Endothelial cell of umbilical vein (primary cell): ENCODE measurements around the gene KRT33A. TPM values are rescaled to one million over a fixed set of nuclear protein-coding genes. Genes with fewer than 3 reads are reported as not detected.

Experiments
- BruUV-seq: library from RNA; stranded (reverse); fragments of 400-500 nt; replicated peaks from 2 replicates; lab custom pipeline; 2021; lab: Mats Ljungman, UMichigan
- CTCF ChIA-PET: fragments of 300-600, 350-600 bp; sonication (Branson Sonifier 250); formaldehyde crosslinking; loops from one replicate; lab custom pipeline; 2021; ENCODE audit warnings: antibody characterized with exemption, inconsistent platforms; lab: Charles Lee
- POLR2A ChIA-PET: fragments of 300-600, 350-600 bp; sonication (Branson Sonifier 250); formaldehyde crosslinking; loops from one replicate; lab custom pipeline; 2021; ENCODE audit warnings: antibody characterized with exemption, inconsistent platforms; lab: Charles Lee
- DNase-seq: peaks from one replicate; pipeline ENCODE4 v3.0.0-alpha.2; 2011; ENCODE audit warnings: low read depth, low spot score
- FAIRE-seq: peaks from 2 replicates; lab custom pipeline; 2011; peaks lifted over from hg19 to GRCh38; lab: Jason Lieb, UNC
- H2AFZ ChIP-seq: 2 replicates; pipeline ENCODE4 v1.6.0; 2012; ENCODE audit warnings: low read depth, low read length, control low read depth, inconsistent platforms
- H3K27ac ChIP-seq: 2 replicates; pipeline ENCODE4 v1.5.1; 2011; ENCODE audit warnings: low read depth, mild to moderate bottlenecking, control low read depth, low read length, moderate library complexity; ENCODE audit not compliant: insufficient read depth
- H3K27me3 ChIP-seq, 2 experiments: 2 replicates each; pipeline versions ENCODE4 v1.6.0 to v1.6.1; 2011; ENCODE audit warnings: low read length in 2 of 2, mixed read lengths in 1 of 2; ENCODE audit not compliant: control insufficient read depth in 2 of 2, insufficient read depth in 2 of 2
- H3K36me3 ChIP-seq, 2 experiments: 2 replicates in 1 of 2; 3 replicates in 1 of 2; pipeline ENCODE4 v1.5.1; 2011; ENCODE audit warnings: low read length in 2 of 2, mild to moderate bottlenecking in 1 of 2, moderate library complexity in 1 of 2; ENCODE audit not compliant: control insufficient read depth in 2 of 2, insufficient read depth in 2 of 2; ENCODE audit errors: extremely low read depth in 1 of 2
- H3K4me1 ChIP-seq: 3 replicates; pipeline ENCODE4 v1.5.1; 2011; ENCODE audit warnings: mild to moderate bottlenecking, low read length; ENCODE audit not compliant: control insufficient read depth, insufficient read depth; ENCODE audit errors: extremely low read depth
- H3K4me2 ChIP-seq: 2 replicates; pipeline ENCODE4 v1.6.1; 2011; ENCODE audit warnings: low read length, control low read depth, mixed read lengths; ENCODE audit not compliant: insufficient read depth
- H3K4me3 ChIP-seq, 3 experiments: fragments of 200-600 bp in 1 of 3; sonication (generic), shearing (Covaris generic) in 1 of 3; replicated peaks in 1 of 3; 2 replicates each; pipeline ENCODE4 v1.5.1; 2011 to 2016; ENCODE audit warnings: control low read depth in 3 of 3, low read length in 3 of 3, mild to moderate bottlenecking in 2 of 3, inconsistent platforms in 1 of 3, low read depth in 1 of 3, moderate library complexity in 1 of 3; ENCODE audit not compliant: insufficient read depth in 1 of 3
- H3K79me2 ChIP-seq: 2 replicates; pipeline ENCODE4 v1.6.0; 2012; ENCODE audit warnings: low read length, inconsistent platforms; ENCODE audit not compliant: control insufficient read depth, insufficient read depth
- H3K9ac ChIP-seq: replicated peaks from 2 replicates; pipeline ENCODE3; 2011; ENCODE audit warnings: low read length, control low read depth; ENCODE audit not compliant: insufficient read depth; ENCODE audit errors: extremely low read depth
- H3K9me1 ChIP-seq: replicated peaks from 3 replicates; pipeline ENCODE4 v1.6.0; 2011; ENCODE audit warnings: mild to moderate bottlenecking, low read length; ENCODE audit not compliant: control insufficient read depth, insufficient read depth; ENCODE audit errors: extremely low read depth
- H3K9me3 ChIP-seq: replicated peaks from 2 replicates; pipeline ENCODE4 v1.5.1; 2012; ENCODE audit warnings: low read length, inconsistent platforms; ENCODE audit not compliant: control insufficient read depth, insufficient read depth
- H4K20me1 ChIP-seq: replicated peaks from 2 replicates; pipeline ENCODE3; 2011; ENCODE audit warnings: mild to moderate bottlenecking, low read length; ENCODE audit not compliant: control insufficient read depth, insufficient read depth; ENCODE audit errors: extremely low read depth
- EZH2 ChIP-seq: IDR thresholded peaks from 2 replicates; pipeline ENCODE4 v1.6.1; 2012; ENCODE audit warnings: borderline replicate concordance, low read depth, mild to moderate bottlenecking, moderate library complexity, low read length, inconsistent platforms; ENCODE audit not compliant: severe bottlenecking
- FOS ChIP-seq: IDR thresholded peaks from 2 replicates; pipeline ENCODE4 v1.6.1; 2011; ENCODE audit warnings: mild to moderate bottlenecking, low read length, moderate library complexity, borderline replicate concordance; ENCODE audit not compliant: insufficient read depth
- GATA2 ChIP-seq: IDR thresholded peaks from 2 replicates; pipeline ENCODE4 v1.7.0; 2011; ENCODE audit warnings: low read depth, mild to moderate bottlenecking, moderate library complexity, mixed read lengths, low read length; ENCODE audit not compliant: insufficient read length, insufficient read depth
- JUN ChIP-seq: IDR thresholded peaks from 2 replicates; pipeline ENCODE4 v1.6.1; 2011; ENCODE audit warnings: borderline replicate concordance, low read depth; ENCODE audit not compliant: insufficient read length, insufficient read depth
- MYC ChIP-seq: IDR thresholded peaks from one replicate; pipeline ENCODE4 v1.6.1; 2011; ENCODE audit warnings: mild to moderate bottlenecking, low read depth, low read length
- POLR2A ChIP-seq: IDR thresholded peaks from 2 replicates; pipeline ENCODE4 v1.6.1; 2012; ENCODE audit warnings: low read depth, mild to moderate bottlenecking, control low read depth, low read length
- POLR2AphosphoS5 ChIP-seq: IDR thresholded peaks from 2 replicates; pipeline ENCODE4 v1.6.1; 2012; ENCODE audit warnings: low read depth, mild to moderate bottlenecking, control low read depth, low read length, moderate library complexity; ENCODE audit not compliant: insufficient read depth
- dilution Hi-C: fragments of 300-500 bp; cut with MboI; formaldehyde crosslinking; loops from one replicate; pipeline ENCODE4 v1.15.0; 2019; ENCODE audit warnings: low sequenced_read_pairs; ENCODE audit not compliant: extremely low pct_ligation_motif_present
- intact Hi-C: fragments of 100-400 bp; cut with micrococcal nuclease; formaldehyde crosslinking; loops from one replicate; pipeline ENCODE4 v1.10.0; 2022
- polyA plus RNA-seq, 4 experiments: library from polyadenylated mRNA; depleted of rRNA in 3 of 4; stranded (reverse) in 3 of 4; unstranded in 1 of 4; fragments of >200 nt; gene quantifications; 2 replicates each; pipeline versions ENCODE4 v1.2.1 to v1.2.3, GENCODE V29; 2011 to 2012; ENCODE audit warnings: missing spikeins in 1 of 4
- total RNA-seq: library from RNA; stranded (reverse); gene quantifications from 2 replicates; pipeline ENCODE4 v1.2.3, GENCODE V29; 2021
- TF ChIP-seq, protein P1 (sequence below), 2 donors: IDR thresholded peaks; 1 replicate in 1 of 2; 2 replicates in 1 of 2; pipeline ENCODE4 v1.5.1; 2011; ENCODE audit warnings: low read length in 2 of 2, mild to moderate bottlenecking in 2 of 2, moderate library complexity in 2 of 2, control low read depth in 1 of 2, inconsistent platforms in 1 of 2, low read depth in 1 of 2; ENCODE audit not compliant: insufficient read depth in 1 of 2; ENCODE audit errors: extremely low read depth in 1 of 2
- TF ChIP-seq, protein P2 (sequence below): IDR thresholded peaks from 2 replicates; pipeline ENCODE4 v1.6.1; 2011; ENCODE audit not compliant: insufficient read depth, insufficient read length

KRT33A gene
- total and polyA plus RNA-seq, 2 donors (not counting 3 experiments of a cell fraction or from before 2014, with no cell fraction given), result not detected

DNA sequence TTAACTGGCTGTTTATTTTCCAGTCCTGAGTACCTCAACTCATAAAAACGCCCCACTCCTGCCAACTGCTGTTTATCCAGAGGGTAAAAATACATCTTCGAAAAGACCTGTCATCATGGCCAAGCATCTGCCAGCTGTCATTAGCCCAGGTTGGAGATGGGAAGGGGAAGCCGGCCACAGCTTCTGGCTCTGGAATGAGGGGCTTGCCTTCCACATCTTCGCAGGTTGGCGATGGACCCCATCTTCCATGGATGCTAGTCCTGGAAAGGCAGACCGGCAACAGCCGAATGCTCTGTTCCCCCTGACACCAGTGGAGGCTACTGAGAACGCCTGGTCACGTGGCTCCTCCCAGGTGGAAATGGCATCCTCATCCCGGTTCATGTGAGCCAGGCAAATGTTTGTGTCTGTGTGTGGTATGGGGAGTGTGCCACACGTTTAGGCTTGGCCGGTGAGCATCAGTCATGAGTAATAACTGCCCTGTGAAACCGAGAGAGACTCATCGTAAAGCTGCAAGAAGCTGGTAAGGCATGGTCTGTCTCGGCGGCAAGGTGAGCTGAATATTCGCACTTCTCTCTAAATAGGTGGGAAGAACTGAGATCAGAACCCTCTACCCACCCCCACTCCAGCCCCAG lies 34.7 kb downstream of the KRT33A start:
- no peak for TF ChIP-seq GATA2
- no peak for TF ChIP-seq POLR2A
- no peak for TF ChIP-seq FOS
- TF ChIP-seq EZH2, result no peak
- TF ChIP-seq POLR2AphosphoS5, result no peak
- TF ChIP-seq, protein P1, sequence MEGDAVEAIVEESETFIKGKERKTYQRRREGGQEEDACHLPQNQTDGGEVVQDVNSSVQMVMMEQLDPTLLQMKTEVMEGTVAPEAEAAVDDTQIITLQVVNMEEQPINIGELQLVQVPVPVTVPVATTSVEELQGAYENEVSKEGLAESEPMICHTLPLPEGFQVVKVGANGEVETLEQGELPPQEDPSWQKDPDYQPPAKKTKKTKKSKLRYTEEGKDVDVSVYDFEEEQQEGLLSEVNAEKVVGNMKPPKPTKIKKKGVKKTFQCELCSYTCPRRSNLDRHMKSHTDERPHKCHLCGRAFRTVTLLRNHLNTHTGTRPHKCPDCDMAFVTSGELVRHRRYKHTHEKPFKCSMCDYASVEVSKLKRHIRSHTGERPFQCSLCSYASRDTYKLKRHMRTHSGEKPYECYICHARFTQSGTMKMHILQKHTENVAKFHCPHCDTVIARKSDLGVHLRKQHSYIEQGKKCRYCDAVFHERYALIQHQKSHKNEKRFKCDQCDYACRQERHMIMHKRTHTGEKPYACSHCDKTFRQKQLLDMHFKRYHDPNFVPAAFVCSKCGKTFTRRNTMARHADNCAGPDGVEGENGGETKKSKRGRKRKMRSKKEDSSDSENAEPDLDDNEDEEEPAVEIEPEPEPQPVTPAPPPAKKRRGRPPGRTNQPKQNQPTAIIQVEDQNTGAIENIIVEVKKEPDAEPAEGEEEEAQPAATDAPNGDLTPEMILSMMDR (IDR thresholded peaks at IDR 0.05; ENCODE audit: extremely low read depth in 1 of 2, insufficient read depth in 1 of 2, low read depth in 1 of 2, low read length in 2 of 2), result no peak
- TF ChIP-seq MYC, result no peak
- TF ChIP-seq, protein P2, sequence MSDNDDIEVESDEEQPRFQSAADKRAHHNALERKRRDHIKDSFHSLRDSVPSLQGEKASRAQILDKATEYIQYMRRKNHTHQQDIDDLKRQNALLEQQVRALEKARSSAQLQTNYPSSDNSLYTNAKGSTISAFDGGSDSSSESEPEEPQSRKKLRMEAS, result no peak
- TF ChIP-seq JUN, result no peak
- H3K4me1 ChIP-seq, result no peaks in the 10 kb centered on the region
- no peak overlapping the region for H3K4me2 ChIP-seq
- intact Hi-C loops, result no loop called here
- H3K36me3 ChIP-seq, result no peaks in the 10 kb centered on the region
- DNase-seq (no peak), FAIRE-seq (no peak)
- H4K20me1 ChIP-seq, result no peaks in the 10 kb centered on the region
- H3K9me3 ChIP-seq, result no peaks in the 10 kb centered on the region
- H3K4me3 ChIP-seq, result no peak overlapping the region
- ChIA-PET CTCF (interaction anchor here (1.5 kb wide), 1 partner anchor 233 kb away, joined by 4 read pairs; no protein-coding TSS in a partner anchor), POLR2A (no interaction called here)
- H3K9ac ChIP-seq, result no peak overlapping the region
- H3K79me2 ChIP-seq, result no peaks in the 10 kb centered on the region
- peaks cover 0 to 2% of the 10 kb centered on the region in 2 experiments for H3K27me3 ChIP-seq
- no TSS peak for BruUV-seq
- dilution Hi-C loops, result no loop called here
- H3K9me1 ChIP-seq, result no peaks in the 10 kb centered on the region
- H2AFZ ChIP-seq, result no peak overlapping the region
- H3K27ac ChIP-seq, result no peak overlapping the region
